Heart left ventricle (tissue), 13 donors: Measurements from ENCODE around the gene IFNLR1.

Experiments
- POLR2A ChIP-seq, 2 donors: fragments of 450-650 bp; IDR thresholded peaks; one replicate each; pipeline ENCODE4 v1.6.1; 2017; ENCODE audit warnings: antibody characterized with exemption in 2 of 2, mild to moderate bottlenecking in 2 of 2, moderate library complexity in 2 of 2
- TF ChIP-seq, protein P1 (sequence below), 12 donors: fragments of 200-600 bp; sonication (generic) in 4 of 12; IDR thresholded peaks; one replicate each; pipeline versions ENCODE4 v1.5.0 to v1.8.0; 2018 to 2022; ENCODE audit warnings: antibody characterized with exemption in 12 of 12, mild to moderate bottlenecking in 5 of 12
- donor health status: ischemic (EF 13 %, LVEDD 7.1; RV severe dilation, severe dysfunction).
- donor health status: DM: no; HTN: yes; CAD: no.
- donor health status: DM: no; HTN: no; CAD: no.
- donor health status: ischemic (EF 25% LVEDD 6.9; RV normal size, moderate dysfunction).
- donor health status: ischemic (EF 25% LVEDD 5.7; RV mildly dilated, moderate dysfunction).
- donor health status: ischemic (EF 35%, LVEDD 5.7; RV mildly dilated, moderate dysfunction).
- donor health status: nonischemic (EF 11% LVEDD 7.7; RV severe dilation, severe dysfunction).
- donor health status: DM: yes; HTN: yes; CAD: no.
- donor health status: PGD.
- donor health status: ischemic (EF 29% LVEDD 5.4; RV normal size, mild dysfunction).
- donor health status: nonischemic (EF 23%, LVEDD 6.1; RV moderate dilation, normal function).

DNA sequence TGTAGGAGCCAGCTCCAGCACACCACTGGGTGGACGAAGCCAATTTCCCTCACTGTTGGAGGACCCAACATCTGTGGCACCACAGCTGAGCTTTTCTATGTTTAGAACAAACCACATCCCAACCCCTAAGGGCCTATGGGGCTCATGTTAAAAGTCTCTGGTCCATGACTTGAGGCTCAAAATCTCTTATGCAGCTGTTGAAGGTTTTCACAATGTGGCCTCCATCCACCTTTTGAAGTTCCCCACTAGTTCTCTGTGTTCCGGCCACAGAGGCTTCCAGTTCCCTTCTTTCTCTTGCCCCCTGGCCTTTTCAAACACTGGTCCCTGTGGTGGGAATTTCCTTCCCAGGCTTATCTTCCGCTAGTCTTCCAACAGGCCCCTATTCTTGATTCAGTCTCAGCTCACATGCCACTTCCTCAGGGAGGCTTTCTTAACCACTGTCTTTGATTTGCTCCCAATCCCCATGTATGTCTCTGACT, 3.9 kb upstream of the IFNLR1 start:
- TF ChIP-seq POLR2A (IDR thresholded peaks at IDR 0.05), result no peak
- TF ChIP-seq, protein P1, sequence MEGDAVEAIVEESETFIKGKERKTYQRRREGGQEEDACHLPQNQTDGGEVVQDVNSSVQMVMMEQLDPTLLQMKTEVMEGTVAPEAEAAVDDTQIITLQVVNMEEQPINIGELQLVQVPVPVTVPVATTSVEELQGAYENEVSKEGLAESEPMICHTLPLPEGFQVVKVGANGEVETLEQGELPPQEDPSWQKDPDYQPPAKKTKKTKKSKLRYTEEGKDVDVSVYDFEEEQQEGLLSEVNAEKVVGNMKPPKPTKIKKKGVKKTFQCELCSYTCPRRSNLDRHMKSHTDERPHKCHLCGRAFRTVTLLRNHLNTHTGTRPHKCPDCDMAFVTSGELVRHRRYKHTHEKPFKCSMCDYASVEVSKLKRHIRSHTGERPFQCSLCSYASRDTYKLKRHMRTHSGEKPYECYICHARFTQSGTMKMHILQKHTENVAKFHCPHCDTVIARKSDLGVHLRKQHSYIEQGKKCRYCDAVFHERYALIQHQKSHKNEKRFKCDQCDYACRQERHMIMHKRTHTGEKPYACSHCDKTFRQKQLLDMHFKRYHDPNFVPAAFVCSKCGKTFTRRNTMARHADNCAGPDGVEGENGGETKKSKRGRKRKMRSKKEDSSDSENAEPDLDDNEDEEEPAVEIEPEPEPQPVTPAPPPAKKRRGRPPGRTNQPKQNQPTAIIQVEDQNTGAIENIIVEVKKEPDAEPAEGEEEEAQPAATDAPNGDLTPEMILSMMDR (IDR thresholded peaks at IDR 0.05), result no peak
